Esophagus mucosa (tissue), 1 donor: ENCODE measurements around the gene RAB4B. TPM values are rescaled to one million over a fixed set of nuclear protein-coding genes. Genes with fewer than 3 reads are reported as not detected.
"Not testable (repeated sequence)": the region's sequence is repeated elsewhere in the genome, so short reads cannot be mapped to it uniquely, and the experiment has no call there.

Experiments used
- ATAC-seq: fragments of 200-7000 bp; cut with Tn5 transposase; one replicate; pipeline ENCODE4 v1.9.1; 2020
- total RNA-seq: library from RNA; stranded (reverse); gene quantifications from one replicate; pipeline ENCODE4 v1.2.4, GENCODE V29; 2023
- donor health status: DM: yes; HTN: yes; CAD: no.

RAB4B gene
- total RNA-seq, 1 donor from 2014 or later, result 17.8 TPM

GRCh38 chr19:40781140-40781539 is 3.1 kb downstream of the RAB4B start:
- no peak for ATAC-seq

DNA sequence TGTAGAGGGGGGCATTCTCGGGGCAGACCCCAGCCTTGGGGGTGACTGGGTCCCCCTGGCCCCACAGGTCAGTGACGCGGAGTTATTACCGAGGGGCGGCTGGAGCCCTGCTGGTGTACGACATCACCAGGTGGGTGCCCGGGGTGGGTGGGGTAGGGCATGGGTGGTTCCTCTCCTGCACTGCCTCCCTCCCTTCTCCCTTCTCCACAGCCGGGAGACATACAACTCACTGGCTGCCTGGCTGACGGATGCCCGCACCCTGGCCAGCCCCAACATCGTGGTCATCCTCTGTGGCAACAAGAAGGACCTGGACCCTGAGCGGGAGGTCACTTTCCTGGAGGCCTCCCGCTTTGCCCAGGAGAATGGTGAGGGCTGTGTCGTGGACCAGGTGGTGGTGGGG is 5.7 kb downstream of the RAB4B start:
- no peak for ATAC-seq

GRCh38 chr19:40784146-40784545 is 6.1 kb downstream of the RAB4B start:
- ATAC-seq, result not testable (repeated sequence)

DNA sequence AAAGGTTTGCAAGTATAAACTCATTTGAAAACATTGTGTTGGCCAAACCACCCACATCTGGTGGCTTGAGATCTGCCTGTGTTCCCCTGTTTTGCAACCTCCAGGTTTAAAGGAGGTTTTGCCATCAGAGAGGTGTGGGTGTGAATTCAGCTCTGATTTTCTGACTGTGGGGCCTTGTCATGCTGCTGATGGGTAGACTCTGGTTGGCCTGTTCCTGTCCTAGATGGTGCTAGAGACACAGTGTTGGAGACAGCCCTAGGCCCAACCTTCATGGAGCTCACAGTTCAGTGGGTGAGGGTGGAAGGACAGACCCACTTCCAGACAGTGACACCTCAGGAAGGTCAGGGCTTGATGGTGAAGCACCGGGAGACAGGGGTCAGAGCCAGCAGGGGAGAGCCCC is 7.5 kb downstream of the RAB4B start:
- no peak for ATAC-seq

DNA sequence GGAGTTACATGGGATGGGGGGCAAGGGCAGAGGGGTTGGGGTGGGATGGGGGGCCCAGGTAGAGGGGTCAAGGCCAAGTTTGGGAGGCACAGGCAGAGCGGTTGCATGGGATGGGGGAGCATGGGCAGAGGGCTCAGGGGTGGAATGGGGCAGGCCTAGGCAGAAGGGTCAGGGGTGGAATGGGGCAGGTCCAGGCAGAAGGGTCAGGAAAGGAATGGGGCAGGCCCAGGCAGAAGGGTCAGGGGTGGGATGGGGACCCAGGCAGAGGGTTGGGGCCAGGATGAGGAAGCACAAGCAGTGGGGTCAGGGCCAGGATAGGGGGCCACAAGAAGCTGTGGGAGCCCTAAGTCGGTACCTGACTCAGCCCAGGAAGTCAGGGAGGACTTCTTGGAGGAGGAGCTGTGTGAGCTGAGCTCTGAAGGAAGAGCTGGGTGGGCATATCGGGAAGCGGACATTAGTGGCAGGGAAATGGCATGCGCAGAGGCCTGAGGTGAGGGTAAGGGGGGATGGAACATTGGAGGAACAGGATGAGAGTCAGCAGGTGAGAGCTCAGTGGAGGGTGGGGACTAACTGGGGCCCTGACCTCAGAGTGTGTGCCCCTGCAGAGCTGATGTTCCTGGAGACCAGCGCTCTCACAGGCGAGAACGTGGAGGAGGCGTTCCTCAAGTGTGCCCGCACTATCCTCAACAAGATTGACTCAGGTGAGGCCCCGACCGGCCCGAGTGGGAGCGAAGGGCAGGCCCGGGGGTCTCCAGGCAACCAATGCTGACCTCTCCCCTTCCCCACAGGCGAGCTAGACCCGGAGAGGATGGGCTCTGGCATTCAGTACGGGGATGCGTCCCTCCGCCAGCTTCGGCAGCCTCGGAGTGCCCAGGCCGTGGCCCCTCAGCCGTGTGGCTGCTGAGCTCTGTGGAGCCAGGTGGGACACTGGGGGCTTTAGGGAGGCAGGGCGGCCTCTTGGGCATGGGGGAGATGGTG is 8.3 kb downstream of the RAB4B start:
- peak; percentile 10 for ATAC-seq

- no peak for ATAC-seq
Observed at GRCh38 chr19:40791349-40791748, 13.3 kb downstream of the RAB4B start.

DNA sequence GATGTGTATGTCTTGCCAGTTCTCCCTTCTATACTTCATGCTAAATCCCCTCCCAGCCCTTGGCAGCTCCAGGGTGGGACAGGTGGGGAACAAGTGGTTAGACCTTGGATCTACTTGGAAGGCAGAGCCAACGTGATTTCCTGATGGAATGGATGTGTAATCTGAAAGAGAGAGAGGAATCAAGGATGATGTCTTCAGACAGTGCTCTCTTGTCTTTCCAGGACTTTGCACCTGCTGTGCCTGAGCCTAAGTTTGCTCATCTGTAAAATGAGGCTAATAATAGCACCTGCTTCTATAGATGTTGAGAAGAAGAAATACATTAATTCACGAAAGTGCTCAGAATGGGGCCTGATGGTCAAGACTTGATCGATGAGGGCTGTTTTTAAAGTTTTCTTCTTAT is 13.9 kb downstream of the RAB4B start:
- ATAC-seq, result no peak

- no peak for ATAC-seq
Observed at GRCh38 chr19:40797166-40797962, 19.3 kb downstream of the RAB4B start.

- ATAC-seq, result peak; percentile 44
Observed at GRCh38 chr19:40797963-40798682, 20.1 kb downstream of the RAB4B start.

GRCh38 chr19:40798683-40799557 is 20.9 kb downstream of the RAB4B start, which contains the start of gene EGLN2:
TSS of gene EGLN2 (plus strand) at chr19:40799191. CDS start at chr19:40800573, 1,382 bp downstream.
- ATAC-seq, result peak; percentile 93

GRCh38 chr19:40799558-40800338 is 21.7 kb downstream of the RAB4B start:
- peak; percentile 0 for ATAC-seq

- ATAC-seq, result no peak
Observed at GRCh38 chr19:40800339-40800996, 22.4 kb downstream of the RAB4B start.

DNA sequence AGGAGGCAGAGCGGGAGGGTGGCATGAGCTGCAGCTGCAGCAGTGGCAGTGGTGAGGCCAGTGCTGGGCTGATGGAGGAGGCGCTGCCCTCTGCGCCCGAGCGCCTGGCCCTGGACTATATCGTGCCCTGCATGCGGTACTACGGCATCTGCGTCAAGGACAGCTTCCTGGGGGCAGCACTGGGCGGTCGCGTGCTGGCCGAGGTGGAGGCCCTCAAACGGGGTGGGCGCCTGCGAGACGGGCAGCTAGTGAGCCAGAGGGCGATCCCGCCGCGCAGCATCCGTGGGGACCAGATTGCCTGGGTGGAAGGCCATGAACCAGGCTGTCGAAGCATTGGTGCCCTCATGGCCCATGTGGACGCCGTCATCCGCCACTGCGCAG is 22.9 kb downstream of the RAB4B start:
- no peak for ATAC-seq

GRCh38 chr19:40801426-40802299 is 23.6 kb downstream of the RAB4B start:
- ATAC-seq, result no peak

DNA sequence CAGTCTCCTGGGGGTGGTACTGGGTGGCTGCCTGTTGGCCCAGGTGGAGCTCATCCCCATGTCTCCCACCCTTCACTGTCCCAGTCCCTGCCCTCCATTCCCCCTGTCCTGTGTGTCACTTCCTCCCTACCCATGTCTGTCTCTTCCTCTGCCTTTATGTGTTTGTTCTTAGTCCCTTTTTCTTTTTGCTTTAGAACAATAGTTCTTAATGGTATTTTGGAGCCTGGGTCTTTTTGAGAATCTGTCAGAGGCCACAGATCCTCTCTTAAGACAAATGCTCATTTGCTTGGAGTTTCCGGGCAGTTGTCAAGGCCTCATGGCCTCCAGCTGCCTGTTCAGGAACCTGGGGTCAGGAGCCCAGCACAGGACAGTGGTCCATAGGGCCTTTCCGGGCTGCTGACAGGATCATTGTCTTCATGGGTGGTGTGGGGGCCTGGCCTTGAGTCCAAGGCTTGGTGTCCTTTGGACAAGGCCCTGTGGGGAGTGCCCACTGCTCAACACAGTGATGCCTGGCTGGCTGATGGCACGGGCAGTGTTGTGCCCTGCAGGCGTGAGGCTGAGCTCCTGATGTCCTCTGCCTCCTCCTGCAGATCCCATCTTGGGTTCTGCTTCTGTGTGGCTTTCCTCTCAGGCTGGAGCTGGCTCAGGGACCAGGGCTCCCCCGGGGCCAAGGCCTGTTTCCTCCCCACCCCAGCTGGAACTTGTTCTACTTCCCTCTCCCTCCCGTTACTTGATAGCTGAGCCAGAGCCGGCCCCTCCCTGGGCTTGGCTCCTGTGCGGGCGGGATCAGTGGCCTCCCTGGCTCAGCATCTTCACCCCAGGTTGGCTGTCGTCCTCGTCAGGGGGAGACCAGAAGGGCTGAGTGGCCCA is 24.5 kb downstream of the RAB4B start:
- ATAC-seq, result no peak

DNA sequence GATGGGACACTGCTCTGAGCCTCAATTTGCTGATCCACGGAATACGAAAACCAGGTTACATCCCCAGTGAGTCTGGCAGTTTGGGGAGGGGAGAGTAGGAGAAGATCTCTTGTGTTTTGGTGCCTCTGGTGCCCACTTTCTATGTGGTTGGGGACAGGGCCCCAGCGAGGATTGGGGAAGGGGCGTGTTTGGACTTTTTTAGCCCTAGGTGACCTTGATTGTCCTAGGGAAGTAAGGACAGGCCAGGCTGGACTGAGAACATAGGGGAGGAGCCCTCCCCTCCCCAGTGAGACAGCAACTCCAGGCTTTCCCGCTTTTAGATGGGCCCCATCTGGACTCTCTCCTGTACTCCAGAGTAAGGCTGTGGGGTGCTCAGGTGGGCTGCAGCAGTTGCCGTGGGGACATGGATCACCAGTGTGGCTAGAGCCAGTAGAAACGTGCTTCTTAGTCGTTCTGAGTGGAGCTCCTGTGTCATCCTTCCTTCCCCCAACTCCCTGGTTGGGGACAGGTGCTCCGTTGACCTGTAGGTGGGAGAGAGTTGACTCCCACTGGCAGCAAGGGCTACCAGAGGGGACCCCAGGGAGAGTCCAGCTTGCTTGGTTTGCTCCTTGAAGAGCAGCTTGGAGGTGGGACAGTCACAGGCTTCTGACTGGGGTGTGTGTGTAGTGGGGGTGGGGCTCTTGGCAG is 25.3 kb downstream of the RAB4B start:
- ATAC-seq, result no peak
